Upper lobe of left lung (tissue), 6 donors: Measurements from ENCODE around the gene KCNH3. TPM values are rescaled to one million over a fixed set of nuclear protein-coding genes. Genes with fewer than 3 reads are reported as not detected.

Experiments used
- ATAC-seq, 2 donors: fragments of 200-7000 bp; cut with Tn5 transposase; one replicate each; pipeline ENCODE4 v1.9.1; 2022; ENCODE audit warnings: mild to moderate bottlenecking in 2 of 2, moderate library complexity in 2 of 2; ENCODE audit not compliant: low FRiP score in 2 of 2
- DNase-seq, 2 donors: peaks; one replicate each; pipeline ENCODE4 v3.0.0-alpha.2; 2019 to 2020
- H3K27ac ChIP-seq, 4 donors: fragments of 200-600 bp; sonication (generic); one replicate each; pipeline ENCODE4 v1.5.1; 2016 to 2019
- H3K27me3 ChIP-seq, 4 donors: fragments of 200-600 bp; sonication (generic); one replicate each; pipeline ENCODE4 v1.5.1; 2017 to 2019
- H3K36me3 ChIP-seq, 4 donors: fragments of 200-600 bp; sonication (generic); one replicate each; pipeline ENCODE4 v1.5.1; 2016 to 2019
- H3K4me1 ChIP-seq, 4 donors: fragments of 200-600 bp; sonication (generic); one replicate each; pipeline ENCODE4 v1.5.1; 2018 to 2019
- H3K4me3 ChIP-seq, 4 donors: fragments of 200-600 bp; sonication (generic); one replicate each; pipeline ENCODE4 v1.5.1; 2017 to 2019; ENCODE audit warnings: mild to moderate bottlenecking in 2 of 4, moderate library complexity in 1 of 4
- H3K9me3 ChIP-seq, 4 donors: fragments of 200-600 bp; sonication (generic); one replicate each; pipeline ENCODE4 v1.5.1; 2018 to 2019
- CTCF ChIP-seq, 6 experiments: fragments of 450-650 bp in 4 of 6; fragments of 200-600 bp in 2 of 6; sonication (generic) in 2 of 6; IDR thresholded peaks; one replicate each; pipeline ENCODE4 v1.5.1; 2016 to 2019; ENCODE audit warnings: antibody characterized with exemption in 6 of 6
- EP300 ChIP-seq, 4 donors: sonication (generic); formaldehyde crosslinking; IDR thresholded peaks; one replicate each; pipeline ENCODE4 v1.5.1; 2017; ENCODE audit warnings: antibody characterized with exemption in 4 of 4, control low read depth in 2 of 4
- POLR2A ChIP-seq, 4 donors: fragments of 450-650 bp; IDR thresholded peaks; one replicate each; pipeline ENCODE4 v1.5.1; 2016 to 2017; ENCODE audit warnings: antibody characterized with exemption in 4 of 4, mild to moderate bottlenecking in 2 of 4
- POLR2AphosphoS5 ChIP-seq, 2 donors: sonication (generic); formaldehyde crosslinking; IDR thresholded peaks; one replicate each; pipeline ENCODE4 v1.5.1; 2017; ENCODE audit warnings: antibody characterized with exemption in 2 of 2
- WGBS, 2 donors: methylation state at CpG; one replicate each; pipeline ENCODE4 v1.1.5; 2017 to 2018; 5-methylcytosine and 5-hydroxymethylcytosine counted together
- total RNA-seq, 6 donors: library from RNA; depleted of rRNA in 4 of 6; stranded (reverse); fragments of >200 nt in 4 of 6; gene quantifications; one replicate each; pipeline versions ENCODE4 v1.1.0 to v1.2.1, GENCODE V29; 2016 to 2021
- donor health status: DM: no; HTN: no; CAD: no; lungs with moderate emphysema.
- donor health status: DM: no; HTN: yes; CAD: no; lungs with severe emphysema.

The KCNH3 gene
- total RNA-seq, 6 donors from 2014 or later: 0.37 to 19.9 (median 2.5) TPM

DNA sequence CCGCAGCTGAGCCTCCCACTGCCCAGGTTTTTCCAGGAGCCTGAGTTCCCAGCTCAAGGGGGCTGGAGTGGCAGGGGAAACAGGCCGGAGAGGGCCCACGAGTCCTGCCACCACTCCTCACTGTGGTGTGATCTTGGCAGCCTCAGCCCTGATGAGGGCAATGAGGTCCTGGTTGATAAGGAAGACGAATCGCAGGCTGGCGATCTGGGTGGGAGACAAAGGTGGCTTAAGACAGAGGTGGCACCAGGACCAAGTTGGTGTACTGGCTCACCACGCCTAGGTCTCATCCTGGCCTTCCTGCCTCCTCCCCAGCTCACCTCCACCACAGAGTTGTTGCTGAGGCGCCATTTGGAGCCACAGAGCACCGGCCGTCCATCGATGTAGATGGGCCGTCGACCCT lies 19.7 kb downstream of the KCNH3 start:
- H3K9me3 ChIP-seq: no peaks in the 10 kb centered on the region
- 92 to 96% methylated on average over 12 to 13 of the region's 13 CpGs for WGBS, 2 donors
- no peak overlapping the region for H3K27ac ChIP-seq
- no peak overlapping the region for H3K4me3 ChIP-seq
- peaks cover 44 to 79% (median 68%) of the 10 kb centered on the region in 4 donors for H3K36me3 ChIP-seq
- DNase-seq (no peak), ATAC-seq (no peak)
- no peaks in the 10 kb centered on the region for H3K27me3 ChIP-seq
- no peak for TF ChIP-seq POLR2A (IDR thresholded peaks at IDR 0.05)
- no peak for TF ChIP-seq POLR2AphosphoS5 (IDR thresholded peaks at IDR 0.05)
- TF ChIP-seq EP300 (IDR thresholded peaks at IDR 0.05): no peak
- no peak for TF ChIP-seq CTCF (IDR thresholded peaks at IDR 0.05)
- no peaks in the 10 kb centered on the region for H3K4me1 ChIP-seq

- Histone ChIP-seq H3K4me1 (no peaks in the 10 kb centered on the region), H3K4me3 (no peak overlapping the region), H3K27ac (no peak overlapping the region), H3K27me3 (no peaks in the 10 kb centered on the region), H3K36me3 (peaks cover 45 to 85% (median 74%) of the 10 kb centered on the region in 4 donors), H3K9me3 (no peaks in the 10 kb centered on the region)
- DNase-seq (peak in 1 of 2 donors; percentile 49), ATAC-seq (no peak)
- 94 to 95% methylated on average over 14 to 17 of the region's 17 CpGs for WGBS, 2 donors
- TF ChIP-seq POLR2AphosphoS5 (IDR thresholded peaks at IDR 0.05) (no peak), CTCF (IDR thresholded peaks at IDR 0.05) (no peak), EP300 (IDR thresholded peaks at IDR 0.05) (no peak), POLR2A (IDR thresholded peaks at IDR 0.05) (no peak)
These were observed 20.3 kb downstream of the KCNH3 start for GRCh38 chr12:49559011-49559675.

GRCh38 chr12:49560695-49561094 lies 21.9 kb downstream of the KCNH3 start:
- H3K36me3 ChIP-seq: peaks cover 51 to 94% (median 84%) of the 10 kb centered on the region in 4 donors
- no peaks in the 10 kb centered on the region for H3K9me3 ChIP-seq
- ATAC-seq (no peak), DNase-seq (no peak)
- H3K4me3 ChIP-seq: no peak overlapping the region
- TF ChIP-seq POLR2A (IDR thresholded peaks at IDR 0.05): no peak
- TF ChIP-seq CTCF (IDR thresholded peaks at IDR 0.05): no peak
- no peaks in the 10 kb centered on the region for H3K27me3 ChIP-seq
- no peak overlapping the region for H3K27ac ChIP-seq
- no peaks in the 10 kb centered on the region for H3K4me1 ChIP-seq
- 89 to 90% methylated on average over 7 of the region's 7 CpGs for WGBS, 2 donors

DNA sequence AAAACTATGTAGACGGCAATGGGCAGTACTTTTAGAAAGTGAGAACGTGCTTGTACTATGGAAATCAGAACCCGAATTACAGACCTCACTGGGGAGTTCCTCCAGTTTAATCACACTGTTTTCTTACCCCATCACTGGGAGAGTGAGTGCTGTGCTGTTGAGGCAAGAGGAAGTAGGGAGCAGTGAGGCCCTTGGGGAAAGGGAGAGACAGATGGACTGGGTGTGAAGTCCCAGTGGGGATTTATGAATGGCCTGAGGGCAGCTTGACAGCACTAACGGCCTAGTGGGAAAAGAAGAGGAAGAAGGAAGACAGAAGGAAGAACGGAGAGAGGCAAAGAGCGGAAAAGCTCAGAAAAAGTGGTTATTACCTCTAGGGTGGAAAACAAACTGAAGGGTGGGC lies 23.4 kb downstream of the KCNH3 start:
- TF ChIP-seq POLR2AphosphoS5 (IDR thresholded peaks at IDR 0.05) (no peak), EP300 (IDR thresholded peaks at IDR 0.05) (no peak)
- Histone ChIP-seq H3K4me1 (peaks cover 10 to 15% (median 13%) of the 10 kb centered on the region in 4 donors), H3K36me3 (peaks cover 53 to 82% (median 79%) of the 10 kb centered on the region in 4 donors), H3K4me3 (no peak overlapping the region), H3K27ac (no peak overlapping the region), H3K9me3 (no peaks in the 10 kb centered on the region), H3K27me3 (no peaks in the 10 kb centered on the region)
- ATAC-seq (no peak), DNase-seq (no peak)
- 85 to 89% methylated on average over 6 of the region's 6 CpGs for WGBS, 2 donors

DNA sequence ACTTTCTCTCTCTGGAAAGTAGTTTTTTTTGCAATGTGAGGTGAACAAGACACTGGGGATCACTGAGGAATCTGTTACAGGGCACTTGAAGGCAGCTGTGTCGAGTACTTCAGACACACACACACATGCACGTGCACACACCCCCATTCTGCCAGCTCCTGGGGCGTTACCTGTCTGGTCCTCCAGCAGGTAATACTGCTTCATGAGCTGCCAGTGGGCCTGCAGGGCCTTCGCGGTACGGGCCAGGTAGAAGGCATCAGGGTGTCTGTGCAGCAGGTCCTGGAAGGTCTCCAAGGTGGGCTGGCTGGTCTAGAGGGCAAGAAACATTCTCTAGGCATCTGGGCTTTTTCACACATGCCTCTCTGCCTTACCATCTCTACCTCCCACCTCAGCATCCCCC lies 24.0 kb downstream of the KCNH3 start:
- Histone ChIP-seq H3K4me1 (peaks cover 11 to 17% (median 14%) of the 10 kb centered on the region in 4 donors), H3K27ac (no peak overlapping the region), H3K27me3 (no peaks in the 10 kb centered on the region), H3K4me3 (no peak overlapping the region), H3K36me3 (peaks cover 53 to 78% (median 73%) of the 10 kb centered on the region in 4 donors), H3K9me3 (no peaks in the 10 kb centered on the region)
- 91 to 94% methylated on average over 6 of the region's 6 CpGs for WGBS, 2 donors
- ATAC-seq (no peak), DNase-seq (no peak)
- TF ChIP-seq CTCF (IDR thresholded peaks at IDR 0.05) (no peak), EP300 (IDR thresholded peaks at IDR 0.05) (no peak), POLR2A (IDR thresholded peaks at IDR 0.05) (no peak)
